Vagina (tissue), 2 donors: Measurements from ENCODE around the gene CRYBG1.

Source experiments
- CTCF ChIP-seq, 3 experiments: fragments of 450-650 bp in 2 of 3; fragments of 200-600 bp in 1 of 3; sonication (generic) in 1 of 3; IDR thresholded peaks; one replicate each; pipeline ENCODE4 v1.5.1; 2017 to 2019; ENCODE audit warnings: antibody characterized with exemption in 3 of 3, mild to moderate bottlenecking in 2 of 3, moderate library complexity in 2 of 3
- POLR2A ChIP-seq, 2 donors: fragments of 450-650 bp; IDR thresholded peaks; one replicate each; pipeline ENCODE4 v1.6.1; 2017; ENCODE audit warnings: antibody characterized with exemption in 2 of 2, mild to moderate bottlenecking in 2 of 2, moderate library complexity in 2 of 2

- TF ChIP-seq CTCF (IDR thresholded peaks at IDR 0.05) (no peak), POLR2A (IDR thresholded peaks at IDR 0.05) (no peak)
These were observed 38.1 kb downstream of the CRYBG1 start for GRCh38 chr6:106398621-106399020.
